Neutrophil (primary cell): ENCODE data around the gene GSG1L.

Source experiments
- H3K27ac ChIP-seq: fragments of 200-600 bp; sonication (generic); 2 replicates; pipeline ENCODE4 v1.5.1; 2016; ENCODE audit warnings: mild to moderate bottlenecking, moderate library complexity
- H3K27me3 ChIP-seq: fragments of 200-600 bp; sonication (generic); 2 replicates; pipeline ENCODE4 v1.6.0; 2016; ENCODE audit warnings: mild to moderate bottlenecking
- H3K36me3 ChIP-seq: fragments of 200-600 bp; sonication (generic); 2 replicates; pipeline ENCODE4 v1.5.1; 2017
- H3K4me1 ChIP-seq, 2 experiments: fragments of 200-600 bp in 1 of 2; sonication (generic) in 1 of 2; 1 replicate in 1 of 2; 2 replicates in 1 of 2; pipeline versions ENCODE4 v1.5.1 to v1.6.1; 2013 to 2016; ENCODE audit warnings: low read depth in 1 of 2, low read length in 1 of 2, mild to moderate bottlenecking in 1 of 2, moderate library complexity in 1 of 2; ENCODE audit not compliant: control insufficient read depth in 1 of 2, insufficient read depth in 1 of 2
- H3K4me3 ChIP-seq, 2 experiments: fragments of 200-600 bp in 1 of 2; sonication (generic) in 1 of 2; 1 replicate in 1 of 2; 2 replicates in 1 of 2; pipeline ENCODE4 v1.5.1; 2013 to 2016; ENCODE audit warnings: low read depth in 1 of 2, low read length in 1 of 2, mild to moderate bottlenecking in 1 of 2, moderate library complexity in 1 of 2
- H3K9me3 ChIP-seq: fragments of 200-600 bp; sonication (generic); 2 replicates; pipeline ENCODE4 v1.5.1; 2016
- CTCF ChIP-seq: fragments of 200-600 bp; sonication (generic); IDR thresholded peaks from 2 replicates; pipeline ENCODE4 v1.5.1; 2016; ENCODE audit warnings: antibody characterized with exemption

GSG1L gene

GRCh38 chr16:27742333-27742732 lies 321.2 kb downstream of the GSG1L start:
- no peaks in the 10 kb centered on the region for H3K9me3 ChIP-seq
- H3K4me3 ChIP-seq, result no peak overlapping the region
- no peaks in the 10 kb centered on the region for H3K27me3 ChIP-seq
- no peak overlapping the region for H3K27ac ChIP-seq
- no peak for TF ChIP-seq CTCF
- H3K4me1 ChIP-seq, result no peaks in the 10 kb centered on the region
- peaks cover 12% of the 10 kb centered on the region for H3K36me3 ChIP-seq

GRCh38 chr16:27740496-27741201 lies 322.9 kb downstream of the GSG1L start:
- no peaks in the 10 kb centered on the region for H3K27me3 ChIP-seq
- no peak for TF ChIP-seq CTCF
- H3K4me3 ChIP-seq, result no peak overlapping the region
- no peaks in the 10 kb centered on the region for H3K9me3 ChIP-seq
- peaks cover 12% of the 10 kb centered on the region for H3K36me3 ChIP-seq
- H3K27ac ChIP-seq, result no peak overlapping the region
- no peaks in the 10 kb centered on the region for H3K4me1 ChIP-seq

- H3K36me3 ChIP-seq, result peaks cover 12% of the 10 kb centered on the region
- no peak for TF ChIP-seq CTCF
- no peaks in the 10 kb centered on the region for H3K27me3 ChIP-seq
- no peak overlapping the region for H3K4me3 ChIP-seq
- H3K27ac ChIP-seq, result no peak overlapping the region
- H3K4me1 ChIP-seq, result no peaks in the 10 kb centered on the region
- H3K9me3 ChIP-seq, result no peaks in the 10 kb centered on the region
These were observed 323.7 kb downstream of the GSG1L start for GRCh38 chr16:27739606-27740357.

GRCh38 chr16:27738596-27738995 lies 324.9 kb downstream of the GSG1L start:
- Histone ChIP-seq H3K4me3 (no peak overlapping the region), H3K36me3 (peaks cover 12% of the 10 kb centered on the region), H3K27ac (no peak overlapping the region), H3K27me3 (no peaks in the 10 kb centered on the region), H3K4me1 (no peaks in the 10 kb centered on the region), H3K9me3 (no peaks in the 10 kb centered on the region)
- TF ChIP-seq CTCF, result no peak
